GM23338 (cell line): ENCODE measurements around the gene SOS2. TPM values are rescaled to one million over a fixed set of nuclear protein-coding genes. Genes with fewer than 3 reads are reported as not detected.

Source experiments
- ATAC-seq: fragments of 200-7000 bp; cut with Tn5 transposase; 3 replicates; pipeline ENCODE4 v1.9.1; 2020
- DNase-seq: peaks from one replicate; pipeline ENCODE4 v3.0.0-alpha.2; 2015; ENCODE audit warnings: low spot score
- H2AFZ ChIP-seq: fragments of 200-600 bp; sonication (generic); 2 replicates; pipeline ENCODE4 v1.8.0; 2016; ENCODE audit warnings: antibody characterized with exemption, mild to moderate bottlenecking, moderate library complexity
- H3F3A ChIP-seq: fragments of 200-600 bp; sonication (generic); replicated peaks from 2 replicates; pipeline ENCODE4 v1.8.0; 2017; ENCODE audit warnings: antibody characterized with exemption, mixed run types, low read depth
- H3K27ac ChIP-seq: fragments of 200-600 bp; sonication (generic); 2 replicates; pipeline ENCODE4 v1.6.1; 2016; ENCODE audit warnings: low read depth
- H3K27me3 ChIP-seq: fragments of 200-600 bp; sonication (generic); 2 replicates; pipeline ENCODE4 v1.8.0; 2016; ENCODE audit warnings: mild to moderate bottlenecking, mixed run types, moderate library complexity; ENCODE audit not compliant: insufficient read depth
- H3K36me3 ChIP-seq: fragments of 200-600 bp; sonication (generic); 2 replicates; pipeline ENCODE4 v1.8.0; 2016; ENCODE audit warnings: mild to moderate bottlenecking; ENCODE audit not compliant: insufficient read depth
- H3K4me1 ChIP-seq: fragments of 200-600 bp; sonication (generic); 2 replicates; pipeline ENCODE4 v1.8.0; 2016; ENCODE audit warnings: mild to moderate bottlenecking, moderate library complexity; ENCODE audit not compliant: insufficient read depth
- H3K4me2 ChIP-seq: fragments of 200-600 bp; sonication (generic); 2 replicates; pipeline ENCODE4 v1.7.1; 2017; ENCODE audit warnings: mixed run types
- H3K4me3 ChIP-seq: fragments of 200-600 bp; sonication (generic); 2 replicates; pipeline ENCODE4 v1.6.1; 2016; ENCODE audit warnings: mixed run types
- H3K79me2 ChIP-seq: fragments of 200-600 bp; sonication (generic); replicated peaks from 2 replicates; pipeline ENCODE4 v1.8.0; 2017; ENCODE audit warnings: mild to moderate bottlenecking; ENCODE audit not compliant: insufficient read depth
- H3K9me2 ChIP-seq: fragments of 200-600 bp; sonication (generic); 2 replicates; pipeline ENCODE4 v1.8.0; 2017; ENCODE audit not compliant: insufficient read depth
- H4K20me1 ChIP-seq: fragments of 200-600 bp; sonication (generic); replicated peaks from 2 replicates; pipeline ENCODE4 v1.8.0; 2017; ENCODE audit warnings: mild to moderate bottlenecking; ENCODE audit not compliant: insufficient read depth
- H3K27ac Mint-ChIP-seq: 2 replicates; pipeline ENCODE4 v1.8.0; 2020; ENCODE audit warnings: inconsistent platforms, mild to moderate bottlenecking, moderate library complexity, mixed read lengths
- H3K27me3 Mint-ChIP-seq: 3 replicates; pipeline ENCODE4 v1.8.0; 2022; ENCODE audit warnings: low read depth, mild to moderate bottlenecking, moderate library complexity, mixed read lengths, inconsistent platforms; ENCODE audit not compliant: insufficient read depth, poor library complexity
- H3K36me3 Mint-ChIP-seq: 3 replicates; pipeline ENCODE4 v1.8.0; 2021; ENCODE audit warnings: low read depth, mild to moderate bottlenecking, inconsistent platforms, moderate library complexity, mixed read lengths
- H3K4me1 Mint-ChIP-seq: 3 replicates; pipeline ENCODE4 v1.8.0; 2020; ENCODE audit warnings: mild to moderate bottlenecking, inconsistent platforms, mixed read lengths
- H3K4me3 Mint-ChIP-seq: 3 replicates; pipeline ENCODE4 v1.8.0; 2021; ENCODE audit warnings: moderate library complexity, mild to moderate bottlenecking, inconsistent platforms, mixed read lengths
- H3K9me3 Mint-ChIP-seq: 3 replicates; pipeline ENCODE4 v1.8.0; 2020; ENCODE audit warnings: moderate library complexity, mild to moderate bottlenecking, inconsistent platforms, mixed read lengths
- EZH2 ChIP-seq: fragments of 200-600 bp; sonication (generic); IDR thresholded peaks from one replicate; pipeline ENCODE4 v1.8.0; 2017; ENCODE audit warnings: antibody characterized with exemption, mild to moderate bottlenecking, low read depth; ENCODE audit not compliant: unreplicated experiment
- NANOG ChIP-seq: IDR thresholded peaks from 2 replicates; pipeline ENCODE4 v1.6.1; 2016; ENCODE audit warnings: antibody characterized with exemption, borderline replicate concordance
- POLR2AphosphoS5 ChIP-seq: IDR thresholded peaks from 2 replicates; pipeline ENCODE4 v1.6.1; 2016; ENCODE audit warnings: antibody characterized with exemption, low read depth
- STAT1 ChIP-seq: IDR thresholded peaks from one replicate; pipeline ENCODE4 v1.6.1; 2016; ENCODE audit warnings: antibody characterized with exemption; ENCODE audit not compliant: unreplicated experiment
- ZNF331 ChIP-seq: fragments of 250-450 bp; sonication (Bioruptor Pico); IDR thresholded peaks from 2 replicates; pipeline ENCODE4 v1.5.0; 2020; ENCODE audit warnings: low read depth, mild to moderate bottlenecking, moderate library complexity
- polyA plus RNA-seq: library from polyadenylated mRNA; unstranded; fragments of >200 nt; fragmentation: Nextera tagmentation; extraction: Ambion mirVana; gene quantifications from 2 replicates; pipeline ENCODE4 v1.2.1, GENCODE V29; 2016
- total RNA-seq: library from RNA; depleted of rRNA; stranded (reverse); fragments of >200 nt; shearing (Covaris generic); gene quantifications from 2 replicates; pipeline ENCODE4 v1.2.3, GENCODE V29; 2014
- TF ChIP-seq, protein P1 (sequence below): IDR thresholded peaks from one replicate; pipeline ENCODE4 v1.6.1; 2018; ENCODE audit warnings: antibody characterized with exemption; ENCODE audit not compliant: unreplicated experiment
- TF ChIP-seq, protein P2 (sequence below), 2 experiments: fragments of 200-600 bp in 1 of 2; sonication (generic) in 1 of 2; conservative IDR thresholded peaks; 2 replicates each; pipeline versions ENCODE4 v1.5.1 to v1.6.1; 2016 to 2017; ENCODE audit warnings: antibody characterized with exemption in 2 of 2, low read depth in 2 of 2, mild to moderate bottlenecking in 2 of 2, moderate library complexity in 1 of 2
- TF ChIP-seq, protein P3 (sequence below): fragments of 250-450 bp; sonication (Bioruptor Pico); IDR thresholded peaks from 2 replicates; pipeline ENCODE4 v1.5.0; 2020; ENCODE audit warnings: mild to moderate bottlenecking, moderate library complexity

Gene SOS2
- total and polyA plus RNA-seq, 2 experiments from 2014 or later, result 3.5 to 11.4 TPM

DNA sequence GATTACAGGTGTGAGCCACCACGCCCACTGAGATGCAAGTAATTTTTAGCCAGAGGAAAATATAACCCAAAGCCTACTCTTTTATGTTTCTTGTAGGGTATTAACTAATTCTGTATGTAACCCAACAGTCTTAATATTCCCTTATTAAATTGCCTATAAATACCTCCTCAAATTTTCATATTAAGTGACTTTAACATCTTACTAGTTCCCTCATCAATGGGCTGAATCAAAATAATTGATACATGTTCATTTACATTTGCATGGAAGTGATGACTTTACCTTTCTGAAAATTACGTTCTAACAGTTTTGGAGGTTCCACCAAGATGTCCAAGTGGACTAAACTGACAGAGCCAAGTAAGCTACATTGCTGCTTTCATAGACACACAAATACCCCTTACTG is 3.1 kb downstream of the SOS2 start:
- Mint-ChIP-seq H3K27ac (no peak overlapping the region), H3K4me1 (peaks cover 29% of the 10 kb centered on the region), H3K36me3 (peaks cover 11% of the 10 kb centered on the region; the same call in 2 of the 3 replicates), H3K9me3 (no peaks in the 10 kb centered on the region; the same call in 2 of the 3 replicates), H3K27me3 (peaks cover 4% of the 10 kb centered on the region), H3K4me3 (no peak overlapping the region)
- Histone ChIP-seq H3F3A (0 out of 2 replicates have a peak, but pooled peaks cover 6% of the 10 kb centered on the region), H3K27ac (no peak overlapping the region), H3K36me3 (no peaks in the 10 kb centered on the region), H3K27me3 (no peaks in the 10 kb centered on the region; the same call in 1 of the 2 replicates), H4K20me1 (peaks cover 4% of the 10 kb centered on the region; the same call in 1 of the 2 replicates), H3K4me3 (no peak overlapping the region), H2AFZ (no peak overlapping the region), H3K4me2 (no peak overlapping the region), H3K79me2 (peaks cover 63% of the 10 kb centered on the region), H3K9me2 (no peaks in the 10 kb centered on the region), H3K4me1 (peaks cover 24% of the 10 kb centered on the region)
- TF ChIP-seq NANOG (no peak), STAT1 (no peak), POLR2AphosphoS5 (no peak), EZH2 (no peak), ZNF331 (no peak)
- TF ChIP-seq, protein P1, sequence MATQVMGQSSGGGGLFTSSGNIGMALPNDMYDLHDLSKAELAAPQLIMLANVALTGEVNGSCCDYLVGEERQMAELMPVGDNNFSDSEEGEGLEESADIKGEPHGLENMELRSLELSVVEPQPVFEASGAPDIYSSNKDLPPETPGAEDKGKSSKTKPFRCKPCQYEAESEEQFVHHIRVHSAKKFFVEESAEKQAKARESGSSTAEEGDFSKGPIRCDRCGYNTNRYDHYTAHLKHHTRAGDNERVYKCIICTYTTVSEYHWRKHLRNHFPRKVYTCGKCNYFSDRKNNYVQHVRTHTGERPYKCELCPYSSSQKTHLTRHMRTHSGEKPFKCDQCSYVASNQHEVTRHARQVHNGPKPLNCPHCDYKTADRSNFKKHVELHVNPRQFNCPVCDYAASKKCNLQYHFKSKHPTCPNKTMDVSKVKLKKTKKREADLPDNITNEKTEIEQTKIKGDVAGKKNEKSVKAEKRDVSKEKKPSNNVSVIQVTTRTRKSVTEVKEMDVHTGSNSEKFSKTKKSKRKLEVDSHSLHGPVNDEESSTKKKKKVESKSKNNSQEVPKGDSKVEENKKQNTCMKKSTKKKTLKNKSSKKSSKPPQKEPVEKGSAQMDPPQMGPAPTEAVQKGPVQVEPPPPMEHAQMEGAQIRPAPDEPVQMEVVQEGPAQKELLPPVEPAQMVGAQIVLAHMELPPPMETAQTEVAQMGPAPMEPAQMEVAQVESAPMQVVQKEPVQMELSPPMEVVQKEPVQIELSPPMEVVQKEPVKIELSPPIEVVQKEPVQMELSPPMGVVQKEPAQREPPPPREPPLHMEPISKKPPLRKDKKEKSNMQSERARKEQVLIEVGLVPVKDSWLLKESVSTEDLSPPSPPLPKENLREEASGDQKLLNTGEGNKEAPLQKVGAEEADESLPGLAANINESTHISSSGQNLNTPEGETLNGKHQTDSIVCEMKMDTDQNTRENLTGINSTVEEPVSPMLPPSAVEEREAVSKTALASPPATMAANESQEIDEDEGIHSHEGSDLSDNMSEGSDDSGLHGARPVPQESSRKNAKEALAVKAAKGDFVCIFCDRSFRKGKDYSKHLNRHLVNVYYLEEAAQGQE, result no peak
- TF ChIP-seq, protein P2, sequence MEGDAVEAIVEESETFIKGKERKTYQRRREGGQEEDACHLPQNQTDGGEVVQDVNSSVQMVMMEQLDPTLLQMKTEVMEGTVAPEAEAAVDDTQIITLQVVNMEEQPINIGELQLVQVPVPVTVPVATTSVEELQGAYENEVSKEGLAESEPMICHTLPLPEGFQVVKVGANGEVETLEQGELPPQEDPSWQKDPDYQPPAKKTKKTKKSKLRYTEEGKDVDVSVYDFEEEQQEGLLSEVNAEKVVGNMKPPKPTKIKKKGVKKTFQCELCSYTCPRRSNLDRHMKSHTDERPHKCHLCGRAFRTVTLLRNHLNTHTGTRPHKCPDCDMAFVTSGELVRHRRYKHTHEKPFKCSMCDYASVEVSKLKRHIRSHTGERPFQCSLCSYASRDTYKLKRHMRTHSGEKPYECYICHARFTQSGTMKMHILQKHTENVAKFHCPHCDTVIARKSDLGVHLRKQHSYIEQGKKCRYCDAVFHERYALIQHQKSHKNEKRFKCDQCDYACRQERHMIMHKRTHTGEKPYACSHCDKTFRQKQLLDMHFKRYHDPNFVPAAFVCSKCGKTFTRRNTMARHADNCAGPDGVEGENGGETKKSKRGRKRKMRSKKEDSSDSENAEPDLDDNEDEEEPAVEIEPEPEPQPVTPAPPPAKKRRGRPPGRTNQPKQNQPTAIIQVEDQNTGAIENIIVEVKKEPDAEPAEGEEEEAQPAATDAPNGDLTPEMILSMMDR (conservative IDR thresholded peaks at IDR 0.05; ENCODE audit: low read depth in 2 of 2), result no peak
- TF ChIP-seq, protein P3, sequence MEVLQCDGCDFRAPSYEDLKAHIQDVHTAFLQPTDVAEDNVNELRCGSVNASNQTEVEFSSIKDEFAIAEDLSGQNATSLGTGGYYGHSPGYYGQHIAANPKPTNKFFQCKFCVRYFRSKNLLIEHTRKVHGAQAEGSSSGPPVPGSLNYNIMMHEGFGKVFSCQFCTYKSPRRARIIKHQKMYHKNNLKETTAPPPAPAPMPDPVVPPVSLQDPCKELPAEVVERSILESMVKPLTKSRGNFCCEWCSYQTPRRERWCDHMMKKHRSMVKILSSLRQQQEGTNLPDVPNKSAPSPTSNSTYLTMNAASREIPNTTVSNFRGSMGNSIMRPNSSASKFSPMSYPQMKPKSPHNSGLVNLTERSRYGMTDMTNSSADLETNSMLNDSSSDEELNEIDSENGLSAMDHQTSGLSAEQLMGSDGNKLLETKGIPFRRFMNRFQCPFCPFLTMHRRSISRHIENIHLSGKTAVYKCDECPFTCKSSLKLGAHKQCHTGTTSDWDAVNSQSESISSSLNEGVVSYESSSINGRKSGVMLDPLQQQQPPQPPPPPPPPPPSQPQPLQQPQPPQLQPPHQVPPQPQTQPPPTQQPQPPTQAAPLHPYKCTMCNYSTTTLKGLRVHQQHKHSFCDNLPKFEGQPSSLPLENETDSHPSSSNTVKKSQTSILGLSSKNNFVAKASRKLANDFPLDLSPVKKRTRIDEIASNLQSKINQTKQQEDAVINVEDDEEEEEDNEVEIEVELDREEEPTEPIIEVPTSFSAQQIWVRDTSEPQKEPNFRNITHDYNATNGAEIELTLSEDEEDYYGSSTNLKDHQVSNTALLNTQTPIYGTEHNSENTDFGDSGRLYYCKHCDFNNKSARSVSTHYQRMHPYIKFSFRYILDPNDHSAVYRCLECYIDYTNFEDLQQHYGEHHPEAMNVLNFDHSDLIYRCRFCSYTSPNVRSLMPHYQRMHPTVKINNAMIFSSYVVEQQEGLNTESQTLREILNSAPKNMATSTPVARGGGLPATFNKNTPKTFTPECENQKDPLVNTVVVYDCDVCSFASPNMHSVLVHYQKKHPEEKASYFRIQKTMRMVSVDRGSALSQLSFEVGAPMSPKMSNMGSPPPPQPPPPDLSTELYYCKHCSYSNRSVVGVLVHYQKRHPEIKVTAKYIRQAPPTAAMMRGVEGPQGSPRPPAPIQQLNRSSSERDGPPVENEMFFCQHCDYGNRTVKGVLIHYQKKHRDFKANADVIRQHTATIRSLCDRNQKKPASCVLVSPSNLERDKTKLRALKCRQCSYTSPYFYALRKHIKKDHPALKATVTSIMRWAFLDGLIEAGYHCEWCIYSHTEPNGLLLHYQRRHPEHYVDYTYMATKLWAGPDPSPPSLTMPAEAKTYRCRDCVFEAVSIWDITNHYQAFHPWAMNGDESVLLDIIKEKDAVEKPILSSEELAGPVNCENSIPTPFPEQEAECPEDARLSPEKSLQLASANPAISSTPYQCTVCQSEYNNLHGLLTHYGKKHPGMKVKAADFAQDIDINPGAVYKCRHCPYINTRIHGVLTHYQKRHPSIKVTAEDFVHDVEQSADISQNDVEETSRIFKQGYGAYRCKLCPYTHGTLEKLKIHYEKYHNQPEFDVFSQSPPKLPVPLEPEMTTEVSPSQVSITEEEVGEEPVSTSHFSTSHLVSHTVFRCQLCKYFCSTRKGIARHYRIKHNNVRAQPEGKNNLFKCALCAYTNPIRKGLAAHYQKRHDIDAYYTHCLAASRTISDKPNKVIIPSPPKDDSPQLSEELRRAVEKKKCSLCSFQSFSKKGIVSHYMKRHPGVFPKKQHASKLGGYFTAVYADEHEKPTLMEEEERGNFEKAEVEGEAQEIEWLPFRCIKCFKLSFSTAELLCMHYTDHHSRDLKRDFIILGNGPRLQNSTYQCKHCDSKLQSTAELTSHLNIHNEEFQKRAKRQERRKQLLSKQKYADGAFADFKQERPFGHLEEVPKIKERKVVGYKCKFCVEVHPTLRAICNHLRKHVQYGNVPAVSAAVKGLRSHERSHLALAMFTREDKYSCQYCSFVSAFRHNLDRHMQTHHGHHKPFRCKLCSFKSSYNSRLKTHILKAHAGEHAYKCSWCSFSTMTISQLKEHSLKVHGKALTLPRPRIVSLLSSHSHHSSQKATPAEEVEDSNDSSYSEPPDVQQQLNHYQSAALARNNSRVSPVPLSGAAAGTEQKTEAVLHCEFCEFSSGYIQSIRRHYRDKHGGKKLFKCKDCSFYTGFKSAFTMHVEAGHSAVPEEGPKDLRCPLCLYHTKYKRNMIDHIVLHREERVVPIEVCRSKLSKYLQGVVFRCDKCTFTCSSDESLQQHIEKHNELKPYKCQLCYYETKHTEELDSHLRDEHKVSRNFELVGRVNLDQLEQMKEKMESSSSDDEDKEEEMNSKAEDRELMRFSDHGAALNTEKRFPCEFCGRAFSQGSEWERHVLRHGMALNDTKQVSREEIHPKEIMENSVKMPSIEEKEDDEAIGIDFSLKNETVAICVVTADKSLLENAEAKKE (CRISPR knock-in tag), result no peak
- ATAC-seq (no peak), DNase-seq (no peak)
